H1 (cell line): ENCODE results near the gene DOCK10.

Experiments
- CEBPB ChIP-seq: IDR thresholded peaks from 2 replicates; pipeline ENCODE4 v1.6.1; 2012; ENCODE audit warnings: low read depth, low read length
- CREB1 ChIP-seq: IDR thresholded peaks from 2 replicates; pipeline ENCODE4 v1.6.1; 2012; ENCODE audit warnings: inconsistent platforms
- POLR2AphosphoS5 ChIP-seq: IDR thresholded peaks from 2 replicates; pipeline ENCODE4 v1.6.1; 2011; ENCODE audit warnings: low read depth, low read length
- RXRA ChIP-seq: IDR thresholded peaks from 2 replicates; pipeline ENCODE4 v1.6.1; 2011; ENCODE audit warnings: low read depth, mild to moderate bottlenecking, low read length, moderate library complexity; ENCODE audit not compliant: insufficient read depth
- TF ChIP-seq, protein P1 (sequence below): IDR thresholded peaks from 2 replicates; pipeline ENCODE4 v1.6.1; 2012; ENCODE audit warnings: low read length, inconsistent platforms
- TF ChIP-seq, protein P2 (sequence below), 3 experiments: IDR thresholded peaks; 1 replicate in 2 of 3; 2 replicates in 1 of 3; pipeline versions ENCODE4 v1.5.1 to v1.6.1; 2011; ENCODE audit warnings: low read length in 3 of 3, mild to moderate bottlenecking in 3 of 3, inconsistent platforms in 2 of 3, low read depth in 1 of 3, moderate library complexity in 1 of 3; ENCODE audit not compliant: insufficient read depth in 1 of 3; ENCODE audit errors: control extremely low read depth in 1 of 3

DNA sequence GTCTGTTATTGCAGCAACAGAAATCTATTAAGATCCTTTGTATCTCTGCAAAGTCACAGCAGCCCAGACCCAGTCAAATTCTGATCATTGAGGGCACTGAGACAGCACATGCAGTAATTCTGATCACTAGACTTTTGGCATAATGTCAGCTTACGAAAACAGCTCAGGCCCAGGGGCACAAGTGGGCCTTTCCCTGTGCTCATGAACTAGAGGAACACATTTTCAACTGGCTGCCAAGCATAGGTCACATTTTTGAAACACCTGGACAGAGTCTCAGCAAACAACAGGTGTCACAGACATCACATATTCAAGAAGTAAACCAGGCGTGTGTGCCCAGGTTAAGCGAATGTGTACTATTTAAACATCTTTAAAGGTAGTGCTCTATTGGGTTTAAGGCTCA is 13.7 kb downstream of the DOCK10 start:
- TF ChIP-seq POLR2AphosphoS5 (no peak), RXRA (no peak), CEBPB (no peak), CREB1 (no peak)
- TF ChIP-seq, protein P1, sequence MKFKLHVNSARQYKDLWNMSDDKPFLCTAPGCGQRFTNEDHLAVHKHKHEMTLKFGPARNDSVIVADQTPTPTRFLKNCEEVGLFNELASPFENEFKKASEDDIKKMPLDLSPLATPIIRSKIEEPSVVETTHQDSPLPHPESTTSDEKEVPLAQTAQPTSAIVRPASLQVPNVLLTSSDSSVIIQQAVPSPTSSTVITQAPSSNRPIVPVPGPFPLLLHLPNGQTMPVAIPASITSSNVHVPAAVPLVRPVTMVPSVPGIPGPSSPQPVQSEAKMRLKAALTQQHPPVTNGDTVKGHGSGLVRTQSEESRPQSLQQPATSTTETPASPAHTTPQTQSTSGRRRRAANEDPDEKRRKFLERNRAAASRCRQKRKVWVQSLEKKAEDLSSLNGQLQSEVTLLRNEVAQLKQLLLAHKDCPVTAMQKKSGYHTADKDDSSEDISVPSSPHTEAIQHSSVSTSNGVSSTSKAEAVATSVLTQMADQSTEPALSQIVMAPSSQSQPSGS, result no peak
- TF ChIP-seq, protein P2, sequence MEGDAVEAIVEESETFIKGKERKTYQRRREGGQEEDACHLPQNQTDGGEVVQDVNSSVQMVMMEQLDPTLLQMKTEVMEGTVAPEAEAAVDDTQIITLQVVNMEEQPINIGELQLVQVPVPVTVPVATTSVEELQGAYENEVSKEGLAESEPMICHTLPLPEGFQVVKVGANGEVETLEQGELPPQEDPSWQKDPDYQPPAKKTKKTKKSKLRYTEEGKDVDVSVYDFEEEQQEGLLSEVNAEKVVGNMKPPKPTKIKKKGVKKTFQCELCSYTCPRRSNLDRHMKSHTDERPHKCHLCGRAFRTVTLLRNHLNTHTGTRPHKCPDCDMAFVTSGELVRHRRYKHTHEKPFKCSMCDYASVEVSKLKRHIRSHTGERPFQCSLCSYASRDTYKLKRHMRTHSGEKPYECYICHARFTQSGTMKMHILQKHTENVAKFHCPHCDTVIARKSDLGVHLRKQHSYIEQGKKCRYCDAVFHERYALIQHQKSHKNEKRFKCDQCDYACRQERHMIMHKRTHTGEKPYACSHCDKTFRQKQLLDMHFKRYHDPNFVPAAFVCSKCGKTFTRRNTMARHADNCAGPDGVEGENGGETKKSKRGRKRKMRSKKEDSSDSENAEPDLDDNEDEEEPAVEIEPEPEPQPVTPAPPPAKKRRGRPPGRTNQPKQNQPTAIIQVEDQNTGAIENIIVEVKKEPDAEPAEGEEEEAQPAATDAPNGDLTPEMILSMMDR (IDR thresholded peaks at IDR 0.05; ENCODE audit: control extremely low read depth in 1 of 3, insufficient read depth in 1 of 3, low read depth in 1 of 3, low read length in 3 of 3), result no peak
